Spleen (tissue), 11 donors: ENCODE results near the gene SRI. TPM values are rescaled to one million over a fixed set of nuclear protein-coding genes. Genes with fewer than 3 reads are reported as not detected.

Source experiments
- DNase-seq: peaks from one replicate; pipeline ENCODE4 v3.0.0-alpha.2; 2020
- H3K27ac ChIP-seq, 8 donors: fragments of 200-600 bp; sonication (generic) in 7 of 8; 1 replicate in 4 of 8; 2 replicates in 4 of 8; pipeline versions ENCODE4 v1.5.0 to v1.8.0; 2016 to 2021; ENCODE audit warnings: inconsistent platforms in 4 of 8, mild to moderate bottlenecking in 4 of 8, moderate library complexity in 1 of 8
- H3K27me3 ChIP-seq, 7 donors: fragments of 200-600 bp; sonication (generic) in 6 of 7; replicated peaks in 1 of 7; 1 replicate in 4 of 7; 2 replicates in 3 of 7; pipeline versions ENCODE4 v1.5.0 to v1.8.0; 2016 to 2021; ENCODE audit warnings: inconsistent platforms in 3 of 7, mild to moderate bottlenecking in 1 of 7
- H3K36me3 ChIP-seq, 6 donors: fragments of 200-600 bp; sonication (generic) in 5 of 6; 1 replicate in 4 of 6; 2 replicates in 2 of 6; pipeline versions ENCODE4 v1.5.0 to v1.8.0; 2016 to 2021; ENCODE audit warnings: inconsistent platforms in 2 of 6
- H3K4me1 ChIP-seq, 6 donors: fragments of 200-600 bp; sonication (generic) in 5 of 6; 1 replicate in 3 of 6; 2 replicates in 3 of 6; pipeline versions ENCODE4 v1.5.0 to v1.8.0; 2016 to 2021; ENCODE audit warnings: inconsistent platforms in 3 of 6
- H3K4me3 ChIP-seq, 8 donors: fragments of 200-600 bp; sonication (generic) in 7 of 8; 1 replicate in 4 of 8; 2 replicates in 4 of 8; pipeline versions ENCODE4 v1.5.0 to v1.8.0; 2016 to 2021; ENCODE audit warnings: inconsistent platforms in 4 of 8, mild to moderate bottlenecking in 4 of 8, moderate library complexity in 2 of 8
- H3K9me3 ChIP-seq, 8 donors: fragments of 200-600 bp; sonication (generic) in 7 of 8; 1 replicate in 4 of 8; 2 replicates in 4 of 8; pipeline versions ENCODE4 v1.5.0 to v1.8.0; 2016 to 2021; ENCODE audit warnings: inconsistent platforms in 4 of 8
- POLR2A ChIP-seq, 3 donors: fragments of 450-650 bp; IDR thresholded peaks; one replicate each; pipeline ENCODE4 v1.5.1; 2017; ENCODE audit warnings: antibody characterized with exemption in 3 of 3, mild to moderate bottlenecking in 1 of 3
- POLR2AphosphoS5 ChIP-seq, 3 donors: sonication (generic); formaldehyde crosslinking; IDR thresholded peaks; one replicate each; pipeline ENCODE4 v1.5.1; 2017; ENCODE audit warnings: antibody characterized with exemption in 3 of 3
- WGBS, 5 donors: extraction: QIAGEN DNeasy Blood & Tissue Kit in 3 of 5; methylation state at CpG; one replicate each; pipeline versions ENCODE4 v1.1.5 to v1.1.7; 2013 to 2018; 5-methylcytosine and 5-hydroxymethylcytosine counted together
- intact Hi-C: fragments of 100-400 bp; cut with DNase I; formaldehyde crosslinking; loops from one replicate; pipeline ENCODE4 v1.15.0; 2023; ENCODE audit warnings: low total_unique reads
- polyA plus RNA-seq, 3 donors: library from polyadenylated mRNA; stranded (reverse); fragments of 200-250 nt; gene quantifications; one replicate each; pipeline ENCODE4 v1.2.1, GENCODE V29; 2013
- total RNA-seq, 7 donors: library from RNA; depleted of rRNA in 3 of 7; stranded (reverse); fragments of >200 nt in 3 of 7; fragmentation: NEBNext Ultra II Directional in 4 of 7; extraction: Animal tissue kit (Norgen Biotek cat#: 25700) in 4 of 7; gene quantifications; one replicate each; pipeline versions ENCODE4 v1.1.0 to v1.2.1, GENCODE V29; 2016 to 2021
- TF ChIP-seq, protein P1 (sequence below), 11 experiments: fragments of 200-600 bp in 7 of 11; fragments of 450-650 bp in 4 of 11; sonication (generic) in 4 of 11; IDR thresholded peaks in 8 of 11; conservative IDR thresholded peaks in 3 of 11; 1 replicate in 7 of 11; 2 replicates in 4 of 11; pipeline versions ENCODE4 v1.4.0 to v1.8.0; 2016 to 2021; ENCODE audit warnings: antibody characterized with exemption in 11 of 11, inconsistent platforms in 4 of 11, mild to moderate bottlenecking in 1 of 11
- donor health status: healthy with polysubstance abuse.
- donor health status: DM: no; HTN: no; CAD: no; lungs with moderate emphysema.
- donor health status: DM: no; HTN: no; CAD: no.
- donor health status: Bipolar disorder and iron deficiency.
- donor health status: healthy.
- donor health status: DM: no; HTN: no; CAD: no.
- donor health status: DM: yes; HTN: yes; CAD: no.

The SRI gene
- total and polyA plus RNA-seq, 10 donors, result 48.4 to 88.3 (median 63.1) TPM

DNA sequence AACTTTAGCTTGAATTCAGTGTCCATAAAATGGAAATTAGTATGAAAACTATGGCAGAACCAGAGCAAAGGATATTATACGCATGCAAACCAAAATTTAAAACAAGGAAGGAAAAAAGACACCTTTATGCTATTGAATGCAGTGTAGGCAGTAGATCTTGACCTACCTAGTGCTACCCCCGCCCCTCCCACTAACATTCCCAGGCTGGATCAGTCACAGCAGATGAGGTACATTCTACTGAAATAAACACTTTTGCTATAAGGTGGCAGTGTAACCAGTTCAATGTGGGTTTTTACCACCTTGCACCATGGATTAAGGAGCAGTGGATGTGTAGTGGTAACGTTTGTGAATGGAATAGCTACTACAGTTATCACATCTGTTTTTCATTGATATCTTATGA is 27.9 kb downstream of the SRI start:
- intact Hi-C loops, result no loop called here
- H3K9me3 ChIP-seq, result no peaks in the 10 kb centered on the region
- H3K36me3 ChIP-seq, result peaks cover 0 to under 1% (median 0%) of the 10 kb centered on the region in 6 donors
- no peaks in the 10 kb centered on the region for H3K4me1 ChIP-seq
- TF ChIP-seq, protein P1, sequence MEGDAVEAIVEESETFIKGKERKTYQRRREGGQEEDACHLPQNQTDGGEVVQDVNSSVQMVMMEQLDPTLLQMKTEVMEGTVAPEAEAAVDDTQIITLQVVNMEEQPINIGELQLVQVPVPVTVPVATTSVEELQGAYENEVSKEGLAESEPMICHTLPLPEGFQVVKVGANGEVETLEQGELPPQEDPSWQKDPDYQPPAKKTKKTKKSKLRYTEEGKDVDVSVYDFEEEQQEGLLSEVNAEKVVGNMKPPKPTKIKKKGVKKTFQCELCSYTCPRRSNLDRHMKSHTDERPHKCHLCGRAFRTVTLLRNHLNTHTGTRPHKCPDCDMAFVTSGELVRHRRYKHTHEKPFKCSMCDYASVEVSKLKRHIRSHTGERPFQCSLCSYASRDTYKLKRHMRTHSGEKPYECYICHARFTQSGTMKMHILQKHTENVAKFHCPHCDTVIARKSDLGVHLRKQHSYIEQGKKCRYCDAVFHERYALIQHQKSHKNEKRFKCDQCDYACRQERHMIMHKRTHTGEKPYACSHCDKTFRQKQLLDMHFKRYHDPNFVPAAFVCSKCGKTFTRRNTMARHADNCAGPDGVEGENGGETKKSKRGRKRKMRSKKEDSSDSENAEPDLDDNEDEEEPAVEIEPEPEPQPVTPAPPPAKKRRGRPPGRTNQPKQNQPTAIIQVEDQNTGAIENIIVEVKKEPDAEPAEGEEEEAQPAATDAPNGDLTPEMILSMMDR (IDR thresholded peaks at IDR 0.05 in 8 of 11, conservative IDR thresholded peaks at IDR 0.05 in 3 of 11), result no peak
- TF ChIP-seq POLR2A (IDR thresholded peaks at IDR 0.05) (no peak), POLR2AphosphoS5 (IDR thresholded peaks at IDR 0.05) (no peak)
- H3K4me3 ChIP-seq, result no peak overlapping the region
- WGBS, 5 donors, result 80 to 95% (median 91%) methylated on average over 3 of the region's 3 CpGs
- no peaks in the 10 kb centered on the region for H3K27me3 ChIP-seq
- no peak overlapping the region for H3K27ac ChIP-seq
- no peak for DNase-seq

DNA sequence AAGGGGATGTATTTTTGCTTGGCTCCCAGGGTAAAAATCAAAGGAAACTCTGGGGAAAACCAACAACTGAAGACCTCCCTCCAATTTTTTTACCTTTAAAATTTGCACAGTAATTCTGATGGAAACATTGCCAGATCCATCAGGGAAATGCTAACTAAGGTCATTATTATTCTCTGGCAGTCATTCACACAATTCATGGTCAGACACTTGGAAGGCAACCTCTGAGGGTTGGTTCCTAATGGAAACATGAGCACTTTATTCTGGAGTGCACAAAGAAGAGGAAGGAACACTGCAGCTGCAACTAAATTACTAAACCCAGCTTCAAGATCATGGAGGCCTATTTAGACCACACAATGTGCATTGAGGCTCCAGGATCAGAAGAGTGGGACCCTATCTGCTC is 34.2 kb downstream of the SRI start:
- intact Hi-C loops, result no loop called here
- TF ChIP-seq, protein P1 (IDR thresholded peaks at IDR 0.05 in 8 of 11, conservative IDR thresholded peaks at IDR 0.05 in 3 of 11), result no peak
- TF ChIP-seq POLR2A (IDR thresholded peaks at IDR 0.05) (no peak), POLR2AphosphoS5 (IDR thresholded peaks at IDR 0.05) (no peak)
- Histone ChIP-seq H3K27ac (no peak overlapping the region), H3K9me3 (no peaks in the 10 kb centered on the region), H3K4me1 (no peaks in the 10 kb centered on the region), H3K36me3 (no peaks in the 10 kb centered on the region), H3K4me3 (no peak overlapping the region), H3K27me3 (no peaks in the 10 kb centered on the region)
- no peak for DNase-seq

GRCh38 chr7:88184848-88185304 is 35.0 kb downstream of the SRI start:
- H3K4me3 ChIP-seq, result no peak overlapping the region
- WGBS, 5 donors, result 68 to 95% (median 92%) methylated on average over 5 of the region's 5 CpGs
- intact Hi-C loops, result no loop called here
- H3K9me3 ChIP-seq, result no peaks in the 10 kb centered on the region
- no peaks in the 10 kb centered on the region for H3K4me1 ChIP-seq
- TF ChIP-seq POLR2AphosphoS5 (IDR thresholded peaks at IDR 0.05) (no peak), POLR2A (IDR thresholded peaks at IDR 0.05) (no peak)
- TF ChIP-seq, protein P1 (IDR thresholded peaks at IDR 0.05 in 8 of 11, conservative IDR thresholded peaks at IDR 0.05 in 3 of 11), result no peak
- DNase-seq, result no peak
- no peaks in the 10 kb centered on the region for H3K36me3 ChIP-seq
- H3K27ac ChIP-seq, result no peak overlapping the region
- no peaks in the 10 kb centered on the region for H3K27me3 ChIP-seq

- Histone ChIP-seq H3K4me1 (no peaks in the 10 kb centered on the region), H3K36me3 (no peaks in the 10 kb centered on the region), H3K27ac (no peak overlapping the region), H3K4me3 (no peak overlapping the region), H3K27me3 (no peaks in the 10 kb centered on the region), H3K9me3 (no peaks in the 10 kb centered on the region)
- 91 to 100% (median 96%) methylated on average over 1 of the region's 1 CpG for WGBS, 5 donors
- intact Hi-C loops, result no loop called here
- TF ChIP-seq POLR2A (IDR thresholded peaks at IDR 0.05), result no peak
- no peak for DNase-seq
Measured at GRCh38 chr7:88183051-88183450, 36.8 kb downstream of the SRI start.

- Histone ChIP-seq H3K36me3 (no peaks in the 10 kb centered on the region), H3K27me3 (no peaks in the 10 kb centered on the region), H3K9me3 (no peaks in the 10 kb centered on the region), H3K4me3 (no peak overlapping the region), H3K4me1 (no peaks in the 10 kb centered on the region), H3K27ac (no peak overlapping the region)
- intact Hi-C loops, result no loop called here
- WGBS, 5 donors, result 86 to 94% (median 89%) methylated on average over 5 of the region's 5 CpGs
- TF ChIP-seq POLR2A (IDR thresholded peaks at IDR 0.05) (no peak), POLR2AphosphoS5 (IDR thresholded peaks at IDR 0.05) (no peak)
- TF ChIP-seq, protein P1 (IDR thresholded peaks at IDR 0.05 in 8 of 11, conservative IDR thresholded peaks at IDR 0.05 in 3 of 11), result no peak
- DNase-seq, result no peak
Measured at GRCh38 chr7:88176190-88176589, 43.6 kb downstream of the SRI start.
